Kidney (tissue), 14 donors: ENCODE data around the gene LHFPL6. TPM values are rescaled to one million over a fixed set of nuclear protein-coding genes. Genes with fewer than 3 reads are reported as not detected.
"Not testable (repeated sequence)": the region's sequence is repeated elsewhere in the genome, so short reads cannot be mapped to it uniquely, and the experiment has no call there.

ENCODE experiments used
- DNase-seq, 5 donors: peaks; one replicate each; pipeline ENCODE4 v3.0.0-alpha.2; 2013 to 2020
- FAIRE-seq: peaks from 2 replicates; lab custom pipeline; 2012; peaks lifted over from hg19 to GRCh38; lab: Jason Lieb, UNC
- H3K27ac ChIP-seq, 2 donors: one replicate each; pipeline ENCODE4 v1.7.0; 2013; ENCODE audit warnings: low read depth in 2 of 2, low read length in 2 of 2, inconsistent platforms in 1 of 2
- H3K27me3 ChIP-seq: one replicate; pipeline ENCODE4 v1.7.1; 2013; ENCODE audit warnings: low read length, inconsistent platforms; ENCODE audit not compliant: control insufficient read depth, insufficient read depth
- H3K36me3 ChIP-seq, 3 donors: one replicate each; pipeline versions ENCODE4 v1.7.0 to v1.7.1; 2013; ENCODE audit warnings: low read length in 3 of 3, control low read depth in 1 of 3, inconsistent platforms in 1 of 3; ENCODE audit not compliant: insufficient read depth in 3 of 3, control insufficient read depth in 2 of 3
- H3K4me1 ChIP-seq, 3 donors: one replicate each; pipeline versions ENCODE4 v1.7.0 to v1.7.1; 2013; ENCODE audit warnings: low read length in 3 of 3, inconsistent platforms in 1 of 3, low read depth in 1 of 3; ENCODE audit not compliant: control insufficient read depth in 2 of 3, insufficient read depth in 2 of 3
- H3K4me3 ChIP-seq, 3 donors: one replicate each; pipeline versions ENCODE4 v1.7.0 to v1.8.1; 2013; ENCODE audit warnings: low read length in 3 of 3, control low read depth in 1 of 3, inconsistent platforms in 1 of 3
- H3K9ac ChIP-seq, 3 donors: one replicate each; pipeline versions ENCODE4 v1.7.0 to v1.7.1; 2013; ENCODE audit warnings: low read length in 3 of 3, control low read depth in 1 of 3, inconsistent platforms in 1 of 3
- H3K9me3 ChIP-seq, 3 donors: one replicate each; pipeline versions ENCODE4 v1.7.0 to v1.7.1; 2013; ENCODE audit warnings: low read length in 3 of 3, control low read depth in 1 of 3, inconsistent platforms in 1 of 3; ENCODE audit not compliant: control insufficient read depth in 2 of 3, insufficient read depth in 1 of 3
- intact Hi-C: fragments of 100-400 bp; cut with DNase I; formaldehyde crosslinking; loops from one replicate; pipeline ENCODE4 v1.11.1; 2022
- polyA plus RNA-seq: library from polyadenylated mRNA; stranded (reverse); fragments of 350-450 nt; fragmentation: Illumina TruSeq; extraction: RNeasy Lipid Tissue Mini Kit (QIAGEN cat#74804); gene quantifications from one replicate; pipeline ENCODE4 v1.2.3, GENCODE V29; 2014; ENCODE audit warnings: low read depth, low replicate concordance; ENCODE audit not compliant: insufficient read depth
- total RNA-seq: library from RNA; stranded (reverse); fragmentation: NEBNext Ultra II Directional; extraction: Animal tissue kit (Norgen Biotek cat#: 25700); gene quantifications from one replicate; pipeline ENCODE4 v1.2.1, GENCODE V29; 2021
- TF ChIP-seq, protein P1 (sequence below): IDR thresholded peaks from 3 replicates; pipeline ENCODE4 v1.5.1; 2012; ENCODE audit warnings: mild to moderate bottlenecking, moderate library complexity, borderline replicate concordance; ENCODE audit not compliant: insufficient read depth; ENCODE audit errors: extremely low read depth
- donor health status: control.
- donor health status: control.
- donor health status: control.
- donor health status: control.
- donor health status: control.
- donor health status: DM: yes; HTN: yes; CAD: no.
- donor health status: Normal renal cell carcinoma (clear cell type).

Gene LHFPL6
- total and polyA plus RNA-seq, 2 donors from 2014 or later: 33.0 to 59.2 TPM

DNA sequence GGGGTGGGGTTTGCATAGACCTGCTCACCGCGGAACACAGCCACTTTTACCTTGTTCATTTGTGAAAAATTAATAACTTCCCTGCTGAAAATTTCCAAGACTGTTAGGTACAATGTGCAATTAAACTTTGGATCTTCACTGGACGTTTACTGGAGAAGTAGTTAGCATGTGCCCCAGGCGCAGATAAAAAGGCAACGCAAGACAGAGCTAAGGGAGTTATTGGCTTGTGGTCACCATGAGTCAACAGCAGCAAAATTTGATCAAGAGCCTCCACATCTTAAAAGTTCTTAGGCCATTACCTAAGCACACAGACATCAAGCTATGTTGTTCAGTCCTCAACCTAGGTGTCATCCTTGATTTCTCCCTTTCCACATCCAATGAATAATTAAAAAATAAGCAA, 257.0 kb downstream of the LHFPL6 start:
- intact Hi-C loops: no loop called here
- DNase-seq (no peak), FAIRE-seq (no peak)
- no peaks in the 10 kb centered on the region for H3K9me3 ChIP-seq
- no peaks in the 10 kb centered on the region for H3K27me3 ChIP-seq
- H3K36me3 ChIP-seq: no peaks in the 10 kb centered on the region
- TF ChIP-seq, protein P1, sequence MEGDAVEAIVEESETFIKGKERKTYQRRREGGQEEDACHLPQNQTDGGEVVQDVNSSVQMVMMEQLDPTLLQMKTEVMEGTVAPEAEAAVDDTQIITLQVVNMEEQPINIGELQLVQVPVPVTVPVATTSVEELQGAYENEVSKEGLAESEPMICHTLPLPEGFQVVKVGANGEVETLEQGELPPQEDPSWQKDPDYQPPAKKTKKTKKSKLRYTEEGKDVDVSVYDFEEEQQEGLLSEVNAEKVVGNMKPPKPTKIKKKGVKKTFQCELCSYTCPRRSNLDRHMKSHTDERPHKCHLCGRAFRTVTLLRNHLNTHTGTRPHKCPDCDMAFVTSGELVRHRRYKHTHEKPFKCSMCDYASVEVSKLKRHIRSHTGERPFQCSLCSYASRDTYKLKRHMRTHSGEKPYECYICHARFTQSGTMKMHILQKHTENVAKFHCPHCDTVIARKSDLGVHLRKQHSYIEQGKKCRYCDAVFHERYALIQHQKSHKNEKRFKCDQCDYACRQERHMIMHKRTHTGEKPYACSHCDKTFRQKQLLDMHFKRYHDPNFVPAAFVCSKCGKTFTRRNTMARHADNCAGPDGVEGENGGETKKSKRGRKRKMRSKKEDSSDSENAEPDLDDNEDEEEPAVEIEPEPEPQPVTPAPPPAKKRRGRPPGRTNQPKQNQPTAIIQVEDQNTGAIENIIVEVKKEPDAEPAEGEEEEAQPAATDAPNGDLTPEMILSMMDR: no peak
- H3K9ac ChIP-seq: no peak overlapping the region
- H3K4me1 ChIP-seq: no peaks in the 10 kb centered on the region
- no peak overlapping the region for H3K4me3 ChIP-seq
- H3K27ac ChIP-seq: no peak overlapping the region

DNA sequence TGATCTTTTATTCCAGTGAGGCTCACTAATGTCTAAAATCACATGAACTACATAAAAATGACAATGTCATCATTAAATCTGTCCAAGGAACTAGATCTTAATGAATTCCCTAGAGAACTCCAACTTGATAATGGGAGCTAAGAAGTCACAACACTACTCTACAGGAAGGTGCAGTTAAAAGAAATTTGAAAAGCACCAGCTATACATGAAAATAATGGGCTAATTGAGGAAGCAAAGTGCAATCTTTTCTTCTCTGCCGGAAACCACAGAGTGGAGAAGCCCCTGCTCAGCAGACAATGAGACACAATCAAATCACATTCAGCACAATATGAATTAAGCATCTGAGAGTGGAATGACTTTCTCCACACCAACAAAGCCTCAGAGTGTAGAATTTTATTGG, 261.7 kb downstream of the LHFPL6 start:
- intact Hi-C loops: no loop called here
- Histone ChIP-seq H3K36me3 (no peaks in the 10 kb centered on the region), H3K27ac (no peak overlapping the region), H3K4me1 (no peaks in the 10 kb centered on the region), H3K27me3 (no peaks in the 10 kb centered on the region), H3K9ac (no peak overlapping the region), H3K4me3 (no peak overlapping the region), H3K9me3 (no peaks in the 10 kb centered on the region)
- DNase-seq (no peak), FAIRE-seq (no peak)
- TF ChIP-seq, protein P1: no peak

DNA sequence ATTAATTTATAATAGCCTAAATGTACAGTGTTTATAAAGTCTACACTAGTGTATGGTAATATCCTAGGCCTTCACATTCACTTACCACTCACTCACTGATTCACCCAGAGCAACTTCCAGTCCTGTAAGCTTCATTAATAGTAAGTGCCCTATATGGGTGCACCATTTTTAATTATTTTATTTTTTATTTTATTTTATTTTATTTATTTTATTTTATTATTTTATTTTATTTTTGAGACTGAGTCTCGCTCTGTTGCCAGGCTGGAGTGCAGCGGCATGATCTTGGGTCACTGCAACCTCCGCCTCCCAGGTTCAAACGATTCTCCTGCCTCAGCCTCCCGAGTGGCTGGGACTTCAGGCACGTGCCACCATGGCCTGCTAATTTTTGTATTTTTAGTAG, 264.9 kb downstream of the LHFPL6 start:
- H3K27me3 ChIP-seq, H3K4me1 ChIP-seq, H3K36me3 ChIP-seq, H3K9ac ChIP-seq, H3K27ac ChIP-seq, FAIRE-seq, H3K4me3 ChIP-seq, DNase-seq, H3K9me3 ChIP-seq, intact Hi-C loops: not testable (repeated sequence)

DNA sequence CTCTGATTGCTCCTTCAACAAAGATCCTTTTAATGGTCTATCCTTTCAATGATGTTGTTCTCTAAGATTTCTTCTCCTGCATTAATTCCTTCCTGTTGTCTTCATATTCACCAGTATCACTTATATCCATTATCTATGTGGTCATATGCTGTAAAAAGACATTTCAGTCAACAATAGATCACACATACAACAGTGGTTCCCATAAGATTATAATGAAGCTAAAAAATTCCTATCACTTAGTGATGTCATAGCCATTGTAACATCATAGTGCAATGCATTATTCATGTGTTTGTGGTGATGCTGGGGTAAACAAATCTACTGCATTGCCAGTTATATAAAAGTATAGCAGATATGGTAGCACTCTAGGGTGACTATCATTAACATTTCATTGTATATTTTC, 266.1 kb downstream of the LHFPL6 start:
- FAIRE-seq: no peak
- no peak for DNase-seq
- no peaks in the 10 kb centered on the region for H3K36me3 ChIP-seq
- intact Hi-C loops: no loop called here
- H3K27ac ChIP-seq: no peak overlapping the region
- H3K9ac ChIP-seq: no peak overlapping the region
- no peak overlapping the region for H3K4me3 ChIP-seq
- no peaks in the 10 kb centered on the region for H3K9me3 ChIP-seq
- no peaks in the 10 kb centered on the region for H3K27me3 ChIP-seq
- TF ChIP-seq, protein P1: no peak
- H3K4me1 ChIP-seq: no peaks in the 10 kb centered on the region
